Sigmoid colon (tissue), 4 donors: ENCODE measurements around the gene GDF10.

ENCODE experiments used
- EP300 ChIP-seq, 4 donors: sonication (generic); formaldehyde crosslinking; IDR thresholded peaks; one replicate each; pipeline ENCODE4 v1.6.1; 2017; ENCODE audit warnings: antibody characterized with exemption in 4 of 4
- POLR2A ChIP-seq, 2 donors: fragments of 450-650 bp; IDR thresholded peaks; one replicate each; pipeline ENCODE4 v1.6.1; 2016; ENCODE audit warnings: antibody characterized with exemption in 2 of 2, mild to moderate bottlenecking in 2 of 2, moderate library complexity in 2 of 2
- POLR2AphosphoS5 ChIP-seq, 4 donors: sonication (generic); formaldehyde crosslinking; IDR thresholded peaks; one replicate each; pipeline ENCODE4 v1.6.1; 2017; ENCODE audit warnings: antibody characterized with exemption in 4 of 4
- TF ChIP-seq, protein P1 (sequence below), 4 experiments: fragments of 450-650 bp in 3 of 4; fragments of 200-600 bp in 1 of 4; IDR thresholded peaks; one replicate each; pipeline ENCODE4 v1.5.1; 2016 to 2019; ENCODE audit warnings: antibody characterized with exemption in 4 of 4, mild to moderate bottlenecking in 3 of 4, moderate library complexity in 2 of 4

DNA sequence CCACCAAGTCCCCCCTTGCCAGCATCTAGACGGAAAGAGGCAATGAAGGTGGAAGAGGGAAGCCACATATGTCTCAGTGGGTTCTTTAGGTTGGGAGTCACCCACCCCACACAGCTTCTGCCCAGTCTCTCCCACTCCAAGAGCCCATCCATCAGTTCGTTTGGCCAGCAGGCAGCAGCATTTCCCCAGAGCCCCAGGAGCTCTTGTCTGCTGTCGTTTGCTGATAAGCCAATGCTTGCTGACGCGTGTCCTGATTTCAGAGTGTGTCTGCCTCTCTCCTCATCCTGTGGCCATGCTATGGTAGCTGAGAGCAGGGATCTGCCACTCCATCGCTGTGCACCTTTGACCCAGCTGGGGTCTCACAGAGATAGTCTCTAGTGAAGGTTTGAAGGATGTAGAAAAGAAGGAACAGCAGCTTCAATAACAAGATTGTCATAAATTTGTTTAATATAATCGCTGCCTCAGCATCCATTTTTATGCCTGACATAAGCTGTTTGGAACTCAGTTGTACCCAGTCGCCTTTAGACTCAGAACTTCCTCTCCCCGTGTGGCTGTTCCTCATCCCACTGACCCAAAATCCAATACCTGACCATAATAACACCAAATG, 39.4 kb upstream of the GDF10 start:
- TF ChIP-seq, protein P1, sequence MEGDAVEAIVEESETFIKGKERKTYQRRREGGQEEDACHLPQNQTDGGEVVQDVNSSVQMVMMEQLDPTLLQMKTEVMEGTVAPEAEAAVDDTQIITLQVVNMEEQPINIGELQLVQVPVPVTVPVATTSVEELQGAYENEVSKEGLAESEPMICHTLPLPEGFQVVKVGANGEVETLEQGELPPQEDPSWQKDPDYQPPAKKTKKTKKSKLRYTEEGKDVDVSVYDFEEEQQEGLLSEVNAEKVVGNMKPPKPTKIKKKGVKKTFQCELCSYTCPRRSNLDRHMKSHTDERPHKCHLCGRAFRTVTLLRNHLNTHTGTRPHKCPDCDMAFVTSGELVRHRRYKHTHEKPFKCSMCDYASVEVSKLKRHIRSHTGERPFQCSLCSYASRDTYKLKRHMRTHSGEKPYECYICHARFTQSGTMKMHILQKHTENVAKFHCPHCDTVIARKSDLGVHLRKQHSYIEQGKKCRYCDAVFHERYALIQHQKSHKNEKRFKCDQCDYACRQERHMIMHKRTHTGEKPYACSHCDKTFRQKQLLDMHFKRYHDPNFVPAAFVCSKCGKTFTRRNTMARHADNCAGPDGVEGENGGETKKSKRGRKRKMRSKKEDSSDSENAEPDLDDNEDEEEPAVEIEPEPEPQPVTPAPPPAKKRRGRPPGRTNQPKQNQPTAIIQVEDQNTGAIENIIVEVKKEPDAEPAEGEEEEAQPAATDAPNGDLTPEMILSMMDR (IDR thresholded peaks at IDR 0.05), result no peak
- TF ChIP-seq POLR2AphosphoS5 (IDR thresholded peaks at IDR 0.05), result no peak
- TF ChIP-seq POLR2A (IDR thresholded peaks at IDR 0.05), result no peak
- TF ChIP-seq EP300 (IDR thresholded peaks at IDR 0.05), result no peak
